ENCODE measurements around the gene POLR2A. TPM values are rescaled to one million over a fixed set of nuclear protein-coding genes. Genes with fewer than 3 reads are reported as not detected.

POLR2A gene
- total and polyA plus RNA-seq, 2 of the 13 experiments (the other 11 are each of a cell fraction or from before 2014, with no cell fraction given) = 17.8 to 18.3 TPM

GRCh38 chr17:7444682-7445618, 39.2 kb upstream of the POLR2A start, which contains the start of gene CHRNB1 (continued):
- TF ChIP-seq AFF4 (CRISPR knock-in tag; IDR thresholded peaks at IDR 0.05) (no peak), ZBTB8A (CRISPR knock-in tag; IDR thresholded peaks at IDR 0.05; ENCODE audit: borderline replicate concordance, low read depth) (no peak), SRF (IDR thresholded peaks at IDR 0.05; ENCODE audit: low read depth, low read length) (no peak), SNAI1 (CRISPR knock-in tag; IDR thresholded peaks at IDR 0.05; ENCODE audit: borderline replicate concordance) (peak; percentile 93; the same call in 1 of the 2 replicates), AHDC1 (CRISPR knock-in tag; IDR thresholded peaks at IDR 0.05; ENCODE audit: borderline replicate concordance) (no peak), MAFK (conservative IDR thresholded peaks at IDR 0.05 in 1 of 2, IDR thresholded peaks at IDR 0.05 in 1 of 2; ENCODE audit: low read length in 2 of 2) (no peak), ZNF776 (CRISPR knock-in tag; IDR thresholded peaks at IDR 0.05) (peak; percentile 58; the same call in 1 of the 2 replicates), STAT6 (CRISPR knock-in tag; IDR thresholded peaks at IDR 0.05; ENCODE audit: borderline replicate concordance) (no peak), SMAD1 (CRISPR knock-in tag; IDR thresholded peaks at IDR 0.05; ENCODE audit: borderline replicate concordance, low read depth) (no peak), ZBTB38 (CRISPR knock-in tag; IDR thresholded peaks at IDR 0.05) (0 out of 2 replicates have a peak, but pooled peaks have one; percentile 33), ZNF12 (CRISPR knock-in tag; IDR thresholded peaks at IDR 0.05) (no peak), PHF20 (CRISPR knock-in tag; IDR thresholded peaks at IDR 0.05) (no peak), ATF4 (CRISPR knock-in tag; IDR thresholded peaks at IDR 0.05) (peak in 1 of 2 experiments; percentile 24; a peak in 1 of 4 replicates), JUNB (CRISPR knock-in tag; IDR thresholded peaks at IDR 0.05; ENCODE audit: borderline replicate concordance) (no peak)

Data from HepG2 (cell line).